A673 (cell line): Measurements from ENCODE around the gene TRIM52. TPM values are rescaled to one million over a fixed set of nuclear protein-coding genes. Genes with fewer than 3 reads are reported as not detected.

Experiments
- BruUV-seq: library from RNA; stranded (reverse); fragments of 400-500 nt; replicated peaks from 2 replicates; lab custom pipeline; 2021; lab: Mats Ljungman, UMichigan
- CTCF ChIA-PET: fragments of 300-600 bp; sonication (Branson Sonifier 250); formaldehyde crosslinking; loops from one replicate; lab custom pipeline; 2022; ENCODE audit warnings: antibody characterized with exemption; lab: Charles Lee
- POLR2A ChIA-PET: fragments of 300-600 bp; sonication (Branson Sonifier 250); formaldehyde crosslinking; loops from one replicate; lab custom pipeline; 2022; ENCODE audit warnings: antibody characterized with exemption; ENCODE audit not compliant: low non-redundant PET; lab: Charles Lee
- DNase-seq: peaks from one replicate; pipeline ENCODE4 v3.0.0-alpha.2; 2015; ENCODE audit warnings: low spot score
- H3K27ac ChIP-seq: fragments of 200-600 bp; sonication (generic); 2 replicates; pipeline ENCODE4 v1.5.1; 2016; ENCODE audit warnings: mixed run types, low read depth, mild to moderate bottlenecking, mixed read lengths, antibody characterized with exemption, low read length; ENCODE audit not compliant: poor library complexity, severe bottlenecking
- H3K27me3 ChIP-seq: fragments of 200-600 bp; sonication (generic); replicated peaks from 2 replicates; pipeline ENCODE4 v1.6.1; 2017; ENCODE audit warnings: mixed run types, low read depth, mild to moderate bottlenecking, mixed read lengths, antibody characterized with exemption, low read length; ENCODE audit not compliant: insufficient read depth, poor library complexity
- H3K36me3 ChIP-seq: fragments of 200-600 bp; sonication (generic); 2 replicates; pipeline ENCODE4 v1.6.1; 2016; ENCODE audit warnings: mixed run types, mild to moderate bottlenecking, mixed read lengths, antibody characterized with exemption, low read length; ENCODE audit not compliant: insufficient read depth, poor library complexity, severe bottlenecking
- H3K4me1 ChIP-seq: fragments of 200-600 bp; sonication (generic); 2 replicates; pipeline ENCODE4 v1.6.1; 2017; ENCODE audit warnings: mixed run types, mild to moderate bottlenecking, mixed read lengths, antibody characterized with exemption, low read length; ENCODE audit not compliant: insufficient read depth, poor library complexity, severe bottlenecking
- H3K4me3 ChIP-seq: fragments of 200-600 bp; sonication (generic); 2 replicates; pipeline ENCODE4 v1.5.1; 2016; ENCODE audit warnings: low read depth, mixed run types, mild to moderate bottlenecking, mixed read lengths, low read length; ENCODE audit not compliant: poor library complexity, severe bottlenecking
- H3K9me3 ChIP-seq: fragments of 200-600 bp; sonication (generic); 2 replicates; pipeline ENCODE4 v1.6.1; 2016; ENCODE audit warnings: mixed run types, low read depth, mild to moderate bottlenecking, mixed read lengths, antibody characterized with exemption, low read length; ENCODE audit not compliant: poor library complexity, severe bottlenecking
- CTCF ChIP-seq: fragments of 300-800, 200-600 bp; sonication (generic); conservative IDR thresholded peaks from 2 replicates; pipeline ENCODE4 v1.5.1; 2017; ENCODE audit warnings: low read depth, mild to moderate bottlenecking, antibody characterized with exemption, low read length, moderate library complexity, mixed read lengths
- EZH2 ChIP-seq: fragments of 200-600 bp; sonication (generic); IDR thresholded peaks from 2 replicates; pipeline ENCODE4 v1.6.1; 2017; ENCODE audit warnings: borderline replicate concordance, low read depth, mild to moderate bottlenecking, mixed read lengths, antibody characterized with exemption, low read length; ENCODE audit not compliant: poor library complexity, severe bottlenecking
- intact Hi-C: fragments of 100-400 bp; cut with micrococcal nuclease; formaldehyde crosslinking; loops from one replicate; pipeline ENCODE4 v1.10.0; 2022; ENCODE audit not compliant: unreplicated experiment
- total RNA-seq: library from RNA; stranded (reverse); gene quantifications from 2 replicates; pipeline ENCODE4 v1.2.3, GENCODE V29; 2021

Gene TRIM52
- total RNA-seq, 1 experiment from 2014 or later = 7.3 TPM

GRCh38 chr5:181218795-181219124 lies 42.2 kb downstream of the TRIM52 start:
- no TSS peak for BruUV-seq
- Histone ChIP-seq H3K36me3 (no peaks in the 10 kb centered on the region), H3K4me3 (peak overlapping the region; percentile 63), H3K27ac (no peak overlapping the region), H3K9me3 (no peaks in the 10 kb centered on the region), H3K4me1 (no peaks in the 10 kb centered on the region), H3K27me3 (no peaks in the 10 kb centered on the region)
- POLR2A ChIA-PET = no interaction called here
- TF ChIP-seq CTCF (no peak), EZH2 (no peak)
- peak; percentile 50 for DNase-seq
- CTCF ChIA-PET = no interaction called here
- intact Hi-C loops = loop anchor here (1.0 kb wide), 2 partner anchors 11 to 27 kb away; no protein-coding TSS in a partner anchor

- no peaks in the 10 kb centered on the region for H3K36me3 ChIP-seq
- no peaks in the 10 kb centered on the region for H3K4me1 ChIP-seq
- intact Hi-C loops = loop anchor here (1.0 kb wide), 2 partner anchors 10 to 26 kb away; no protein-coding TSS in a partner anchor
- peak overlapping the region; percentile 63 for H3K4me3 ChIP-seq
- DNase-seq = no peak
- TF ChIP-seq CTCF (no peak), EZH2 (no peak)
- ChIA-PET POLR2A (no interaction called here), CTCF (no interaction called here)
- no TSS peak for BruUV-seq
- H3K27me3 ChIP-seq = no peaks in the 10 kb centered on the region
- H3K27ac ChIP-seq = no peak overlapping the region
- no peaks in the 10 kb centered on the region for H3K9me3 ChIP-seq
Measured at GRCh38 chr5:181217803-181218062, 43.2 kb downstream of the TRIM52 start.

GRCh38 chr5:181217111-181217802 lies 43.7 kb downstream of the TRIM52 start:
- H3K36me3 ChIP-seq = no peaks in the 10 kb centered on the region
- peak; percentile 84 for DNase-seq
- intact Hi-C loops = no loop called here
- peak overlapping the region; percentile 63 for H3K4me3 ChIP-seq
- TF ChIP-seq CTCF (0 out of 2 replicates have a peak, but pooled peaks have one; percentile 12), EZH2 (no peak)
- POLR2A ChIA-PET = no interaction called here
- CTCF ChIA-PET = no interaction called here
- H3K9me3 ChIP-seq = no peaks in the 10 kb centered on the region
- H3K27ac ChIP-seq = no peak overlapping the region
- BruUV-seq = no TSS peak
- no peaks in the 10 kb centered on the region for H3K4me1 ChIP-seq
- H3K27me3 ChIP-seq = no peaks in the 10 kb centered on the region
